ENCODE data around the gene MAPKAP1.
"Not testable (repeated sequence)": the region's sequence is repeated elsewhere in the genome, so short reads cannot be mapped to it uniquely, and the experiment has no call there.

DNA sequence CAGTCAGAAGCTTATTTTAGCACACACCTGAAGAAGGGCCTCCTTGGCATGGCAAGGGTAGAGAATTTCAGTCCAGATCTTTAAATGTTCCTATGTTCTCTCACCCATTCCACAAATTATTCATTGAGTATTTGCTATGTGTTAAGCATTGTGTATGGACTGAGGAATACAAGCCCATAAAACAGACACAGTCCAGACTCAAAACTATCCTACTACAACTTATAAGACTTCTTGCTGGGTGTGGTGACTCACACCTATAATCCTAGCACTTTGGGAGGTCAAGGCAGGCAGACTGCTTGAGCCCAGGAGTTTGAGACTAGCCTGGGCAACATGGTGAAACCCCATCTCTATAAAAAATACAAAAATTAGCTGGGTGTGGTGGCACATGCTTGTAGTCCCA, 141.0 kb downstream of the MAPKAP1 start:
- TF ChIP-seq, protein P1, sequence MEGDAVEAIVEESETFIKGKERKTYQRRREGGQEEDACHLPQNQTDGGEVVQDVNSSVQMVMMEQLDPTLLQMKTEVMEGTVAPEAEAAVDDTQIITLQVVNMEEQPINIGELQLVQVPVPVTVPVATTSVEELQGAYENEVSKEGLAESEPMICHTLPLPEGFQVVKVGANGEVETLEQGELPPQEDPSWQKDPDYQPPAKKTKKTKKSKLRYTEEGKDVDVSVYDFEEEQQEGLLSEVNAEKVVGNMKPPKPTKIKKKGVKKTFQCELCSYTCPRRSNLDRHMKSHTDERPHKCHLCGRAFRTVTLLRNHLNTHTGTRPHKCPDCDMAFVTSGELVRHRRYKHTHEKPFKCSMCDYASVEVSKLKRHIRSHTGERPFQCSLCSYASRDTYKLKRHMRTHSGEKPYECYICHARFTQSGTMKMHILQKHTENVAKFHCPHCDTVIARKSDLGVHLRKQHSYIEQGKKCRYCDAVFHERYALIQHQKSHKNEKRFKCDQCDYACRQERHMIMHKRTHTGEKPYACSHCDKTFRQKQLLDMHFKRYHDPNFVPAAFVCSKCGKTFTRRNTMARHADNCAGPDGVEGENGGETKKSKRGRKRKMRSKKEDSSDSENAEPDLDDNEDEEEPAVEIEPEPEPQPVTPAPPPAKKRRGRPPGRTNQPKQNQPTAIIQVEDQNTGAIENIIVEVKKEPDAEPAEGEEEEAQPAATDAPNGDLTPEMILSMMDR (IDR thresholded peaks at IDR 0.05): not testable (repeated sequence)
- not testable (repeated sequence) for TF ChIP-seq POLR2A (IDR thresholded peaks at IDR 0.05)
